ENCODE results near the gene DLGAP1.

Gene DLGAP1

DNA sequence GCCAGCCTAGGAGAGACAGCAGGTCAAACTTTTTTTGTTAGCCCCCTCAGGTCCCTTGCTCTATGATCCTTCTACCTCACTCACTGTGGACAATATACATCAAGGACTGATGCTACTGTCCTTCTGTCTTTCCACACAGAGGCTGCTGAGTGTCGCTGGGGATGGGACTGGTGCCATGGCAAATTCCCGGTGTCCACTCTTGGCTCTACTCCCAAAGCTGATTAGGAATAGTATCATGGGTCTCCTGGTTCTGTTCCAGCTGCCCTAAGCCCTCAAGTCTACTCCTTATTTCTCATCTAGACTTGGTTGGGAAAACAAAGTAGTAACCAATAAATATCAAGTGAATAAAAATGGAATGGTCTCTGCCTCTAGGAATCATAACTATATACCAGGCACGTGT lies 563.9 kb downstream of the DLGAP1 start:
- Histone ChIP-seq H3K36me3 (ENCODE audit: control insufficient read depth in 2 of 2, insufficient read depth in 1 of 2, low read length in 2 of 2) (no peaks in the 10 kb centered on the region), H3K4me3 (ENCODE audit: low read depth, low read length) (no peak overlapping the region), H3K27ac (ENCODE audit: extremely low read depth, low read depth, low read length) (no peak overlapping the region), H3K4me1 (ENCODE audit: control insufficient read depth, insufficient read depth, low read length) (peaks cover 2% of the 10 kb centered on the region), H3K9me3 (ENCODE audit: control insufficient read depth, insufficient read depth, low read depth, low read length) (no peaks in the 10 kb centered on the region)
- CTCF ChIA-PET = interaction anchor here (0.6 kb wide), 1 partner anchor 601 kb away, joined by 4 read pairs; no protein-coding TSS in a partner anchor
- POLR2A ChIA-PET = no interaction called here
- TF ChIP-seq ZNF341 (tag by site-specific recombination; IDR thresholded peaks at IDR 0.05; ENCODE audit: low read depth) = no peak
- TF ChIP-seq ZBTB8A (tag by site-specific recombination; IDR thresholded peaks at IDR 0.05) = no peak
- TF ChIP-seq ZBTB21 (tag by site-specific recombination; IDR thresholded peaks at IDR 0.05) = no peak
- no peak for TF ChIP-seq SP7 (tag by site-specific recombination; IDR thresholded peaks at IDR 0.05)
- TF ChIP-seq ZNF302 (tag by site-specific recombination; IDR thresholded peaks at IDR 0.05; ENCODE audit: low read depth) = no peak
- TF ChIP-seq ZNF658 (tag by site-specific recombination; IDR thresholded peaks at IDR 0.05) = no peak
- TF ChIP-seq SETDB1 (IDR thresholded peaks at IDR 0.05; ENCODE audit: insufficient read length, low read length) = no peak
- TF ChIP-seq RBAK (tag by site-specific recombination; IDR thresholded peaks at IDR 0.05) = no peak
- no peak for TF ChIP-seq ZNF561 (tag by site-specific recombination; IDR thresholded peaks at IDR 0.05; ENCODE audit: borderline replicate concordance)
- no peak for TF ChIP-seq ZFP37 (tag by site-specific recombination; IDR thresholded peaks at IDR 0.05)
- TF ChIP-seq ZNF510 (tag by site-specific recombination; IDR thresholded peaks at IDR 0.05; ENCODE audit: insufficient replicate concordance) = no peak

DNA sequence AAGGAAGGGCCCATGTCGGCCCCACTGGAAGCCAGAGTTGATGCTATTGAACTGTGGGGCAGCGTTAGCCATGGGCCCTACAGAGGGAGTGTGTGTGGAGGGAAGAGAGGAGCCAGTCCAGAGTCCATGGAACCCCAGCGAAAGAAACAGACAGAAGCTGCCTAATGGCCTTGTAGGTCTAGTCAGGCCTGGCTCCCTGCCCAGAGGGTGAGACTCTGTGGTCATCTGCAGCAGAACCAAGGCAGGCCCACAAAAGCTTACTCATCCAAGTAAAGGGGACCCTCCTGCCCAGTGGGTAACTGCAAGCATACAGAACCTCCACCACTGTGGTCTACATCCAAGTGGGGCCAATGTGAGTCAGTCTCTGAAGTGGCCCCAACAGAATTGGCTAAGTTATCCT lies 565.3 kb downstream of the DLGAP1 start:
- Histone ChIP-seq H3K9me3 (ENCODE audit: control insufficient read depth, insufficient read depth, low read depth, low read length) (no peaks in the 10 kb centered on the region), H3K4me1 (ENCODE audit: control insufficient read depth, insufficient read depth, low read length) (peaks cover 2% of the 10 kb centered on the region), H3K36me3 (ENCODE audit: control insufficient read depth in 2 of 2, insufficient read depth in 1 of 2, low read length in 2 of 2) (no peaks in the 10 kb centered on the region), H3K4me3 (ENCODE audit: low read depth, low read length) (no peak overlapping the region), H3K27ac (ENCODE audit: extremely low read depth, low read depth, low read length) (no peak overlapping the region)
- CTCF ChIA-PET = interaction anchor here (1.1 to 2.8 kb wide), 2 partner anchors 20 to 119 kb away, joined by 5 to 8 read pairs; no protein-coding TSS in a partner anchor
- TF ChIP-seq ZNF214 (tag by site-specific recombination; IDR thresholded peaks at IDR 0.05; ENCODE audit: borderline replicate concordance) (no peak), ZBTB21 (tag by site-specific recombination; IDR thresholded peaks at IDR 0.05) (no peak), SP3 (tag by site-specific recombination; IDR thresholded peaks at IDR 0.05) (no peak)
- TF ChIP-seq, protein P1, sequence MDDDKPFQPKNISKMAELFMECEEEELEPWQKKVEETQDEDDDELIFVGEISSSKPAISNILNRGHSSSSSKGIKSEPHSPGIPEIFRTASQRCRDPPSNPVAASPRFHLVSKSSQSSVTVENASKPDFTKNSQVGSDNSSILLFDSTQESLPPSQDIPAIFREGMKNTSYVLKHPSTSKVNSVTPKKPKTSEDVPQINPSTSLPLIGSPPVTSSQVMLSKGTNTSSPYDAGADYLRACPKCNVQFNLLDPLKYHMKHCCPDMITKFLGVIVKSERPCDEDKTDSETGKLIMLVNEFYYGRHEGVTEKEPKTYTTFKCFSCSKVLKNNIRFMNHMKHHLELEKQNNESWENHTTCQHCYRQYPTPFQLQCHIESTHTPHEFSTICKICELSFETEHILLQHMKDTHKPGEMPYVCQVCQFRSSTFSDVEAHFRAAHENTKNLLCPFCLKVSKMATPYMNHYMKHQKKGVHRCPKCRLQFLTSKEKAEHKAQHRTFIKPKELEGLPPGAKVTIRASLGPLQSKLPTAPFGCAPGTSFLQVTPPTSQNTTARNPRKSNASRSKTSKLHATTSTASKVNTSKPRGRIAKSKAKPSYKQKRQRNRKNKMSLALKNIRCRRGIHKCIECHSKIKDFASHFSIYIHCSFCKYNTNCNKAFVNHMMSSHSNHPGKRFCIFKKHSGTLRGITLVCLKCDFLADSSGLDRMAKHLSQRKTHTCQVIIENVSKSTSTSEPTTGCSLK (tag by site-specific recombination; IDR thresholded peaks at IDR 0.05) = no peak
- POLR2A ChIA-PET = no interaction called here

DNA sequence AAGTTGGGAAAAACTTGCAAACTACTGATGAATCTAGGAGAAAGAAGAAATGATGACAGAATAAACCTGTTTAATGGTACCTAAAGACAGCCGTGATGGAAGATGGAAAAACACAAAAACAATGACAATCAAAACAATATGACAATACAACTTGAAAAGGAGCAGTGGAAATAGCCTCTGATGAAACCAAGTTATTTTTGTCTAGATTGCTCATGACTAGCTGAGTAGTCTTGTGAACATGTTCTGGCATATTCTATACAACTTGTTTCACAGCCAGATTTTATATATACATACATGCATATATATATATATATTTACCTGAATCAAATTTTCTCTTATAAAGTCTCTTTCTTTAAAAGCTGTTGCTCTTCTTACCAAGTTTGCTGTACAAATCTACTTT lies 566.0 kb downstream of the DLGAP1 start:
- POLR2A ChIA-PET = no interaction called here
- TF ChIP-seq ZNF169 (tag by site-specific recombination; IDR thresholded peaks at IDR 0.05) (no peak), ZEB2 (tag by site-specific recombination; IDR thresholded peaks at IDR 0.05) (no peak), SALL2 (tag by site-specific recombination; IDR thresholded peaks at IDR 0.05; ENCODE audit: borderline replicate concordance) (no peak), ZNF239 (tag by site-specific recombination; IDR thresholded peaks at IDR 0.05) (no peak), ZNF146 (tag by site-specific recombination; IDR thresholded peaks at IDR 0.05) (no peak), ZNF571 (tag by site-specific recombination; IDR thresholded peaks at IDR 0.05) (no peak), GLI2 (tag by site-specific recombination; IDR thresholded peaks at IDR 0.05; ENCODE audit: borderline replicate concordance, low read depth) (no peak), ZBTB48 (tag by site-specific recombination; IDR thresholded peaks at IDR 0.05) (no peak), ZNF585B (tag by site-specific recombination; IDR thresholded peaks at IDR 0.05) (no peak), ZNF548 (tag by site-specific recombination; IDR thresholded peaks at IDR 0.05) (no peak)
- TF ChIP-seq, protein P2, sequence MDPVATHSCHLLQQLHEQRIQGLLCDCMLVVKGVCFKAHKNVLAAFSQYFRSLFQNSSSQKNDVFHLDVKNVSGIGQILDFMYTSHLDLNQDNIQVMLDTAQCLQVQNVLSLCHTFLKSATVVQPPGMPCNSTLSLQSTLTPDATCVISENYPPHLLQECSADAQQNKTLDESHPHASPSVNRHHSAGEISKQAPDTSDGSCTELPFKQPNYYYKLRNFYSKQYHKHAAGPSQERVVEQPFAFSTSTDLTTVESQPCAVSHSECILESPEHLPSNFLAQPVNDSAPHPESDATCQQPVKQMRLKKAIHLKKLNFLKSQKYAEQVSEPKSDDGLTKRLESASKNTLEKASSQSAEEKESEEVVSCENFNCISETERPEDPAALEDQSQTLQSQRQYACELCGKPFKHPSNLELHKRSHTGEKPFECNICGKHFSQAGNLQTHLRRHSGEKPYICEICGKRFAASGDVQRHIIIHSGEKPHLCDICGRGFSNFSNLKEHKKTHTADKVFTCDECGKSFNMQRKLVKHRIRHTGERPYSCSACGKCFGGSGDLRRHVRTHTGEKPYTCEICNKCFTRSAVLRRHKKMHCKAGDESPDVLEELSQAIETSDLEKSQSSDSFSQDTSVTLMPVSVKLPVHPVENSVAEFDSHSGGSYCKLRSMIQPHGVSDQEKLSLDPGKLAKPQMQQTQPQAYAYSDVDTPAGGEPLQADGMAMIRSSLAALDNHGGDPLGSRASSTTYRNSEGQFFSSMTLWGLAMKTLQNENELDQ (tag by site-specific recombination; IDR thresholded peaks at IDR 0.05; ENCODE audit: low read depth) = no peak
- TF ChIP-seq, protein P3, sequence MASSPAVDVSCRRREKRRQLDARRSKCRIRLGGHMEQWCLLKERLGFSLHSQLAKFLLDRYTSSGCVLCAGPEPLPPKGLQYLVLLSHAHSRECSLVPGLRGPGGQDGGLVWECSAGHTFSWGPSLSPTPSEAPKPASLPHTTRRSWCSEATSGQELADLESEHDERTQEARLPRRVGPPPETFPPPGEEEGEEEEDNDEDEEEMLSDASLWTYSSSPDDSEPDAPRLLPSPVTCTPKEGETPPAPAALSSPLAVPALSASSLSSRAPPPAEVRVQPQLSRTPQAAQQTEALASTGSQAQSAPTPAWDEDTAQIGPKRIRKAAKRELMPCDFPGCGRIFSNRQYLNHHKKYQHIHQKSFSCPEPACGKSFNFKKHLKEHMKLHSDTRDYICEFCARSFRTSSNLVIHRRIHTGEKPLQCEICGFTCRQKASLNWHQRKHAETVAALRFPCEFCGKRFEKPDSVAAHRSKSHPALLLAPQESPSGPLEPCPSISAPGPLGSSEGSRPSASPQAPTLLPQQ (tag by site-specific recombination; IDR thresholded peaks at IDR 0.05) = no peak
- TF ChIP-seq, protein P4, sequence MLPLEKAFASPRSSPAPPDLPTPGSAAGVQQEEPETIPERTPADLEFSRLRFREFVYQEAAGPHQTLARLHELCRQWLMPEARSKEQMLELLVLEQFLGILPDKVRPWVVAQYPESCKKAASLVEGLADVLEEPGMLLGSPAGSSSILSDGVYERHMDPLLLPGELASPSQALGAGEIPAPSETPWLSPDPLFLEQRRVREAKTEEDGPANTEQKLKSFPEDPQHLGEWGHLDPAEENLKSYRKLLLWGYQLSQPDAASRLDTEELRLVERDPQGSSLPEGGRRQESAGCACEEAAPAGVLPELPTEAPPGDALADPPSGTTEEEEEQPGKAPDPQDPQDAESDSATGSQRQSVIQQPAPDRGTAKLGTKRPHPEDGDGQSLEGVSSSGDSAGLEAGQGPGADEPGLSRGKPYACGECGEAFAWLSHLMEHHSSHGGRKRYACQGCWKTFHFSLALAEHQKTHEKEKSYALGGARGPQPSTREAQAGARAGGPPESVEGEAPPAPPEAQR (tag by site-specific recombination; IDR thresholded peaks at IDR 0.05) = no peak

More for the DNA sequence above, 566.0 kb downstream of the DLGAP1 start:
- CTCF ChIA-PET = interaction anchor here (0.6 to 2.8 kb wide), 3 partner anchors 19 to 190 kb away, joined by 3 to 8 read pairs (median 5); no protein-coding TSS in a partner anchor
- Histone ChIP-seq H3K36me3 (ENCODE audit: control insufficient read depth in 2 of 2, insufficient read depth in 1 of 2, low read length in 2 of 2) (no peaks in the 10 kb centered on the region), H3K4me3 (ENCODE audit: low read depth, low read length) (no peak overlapping the region), H3K9me3 (ENCODE audit: control insufficient read depth, insufficient read depth, low read depth, low read length) (no peaks in the 10 kb centered on the region), H3K4me1 (ENCODE audit: control insufficient read depth, insufficient read depth, low read length) (peaks cover 2% of the 10 kb centered on the region), H3K27ac (ENCODE audit: extremely low read depth, low read depth, low read length) (no peak overlapping the region)
